Endothelial cell (in vitro differentiated cells): ENCODE results near the gene LSM14B. TPM values are rescaled to one million over a fixed set of nuclear protein-coding genes. Genes with fewer than 3 reads are reported as not detected.

Experiments used
- DNase-seq: peaks from one replicate; pipeline ENCODE4 v3.0.0; 2021; ENCODE audit warnings: low spot score
- H3K27ac Mint-ChIP-seq: one replicate; pipeline ENCODE4 v1.8.0; 2021; ENCODE audit warnings: mixed read lengths, inconsistent platforms; ENCODE audit not compliant: unreplicated experiment
- H3K27me3 Mint-ChIP-seq: one replicate; pipeline ENCODE4 v1.8.0; 2021; ENCODE audit warnings: mild to moderate bottlenecking, moderate library complexity, mixed read lengths, inconsistent platforms; ENCODE audit not compliant: unreplicated experiment
- H3K36me3 Mint-ChIP-seq: one replicate; pipeline ENCODE4 v1.8.0; 2021; ENCODE audit warnings: mild to moderate bottlenecking, low read depth, mixed read lengths, inconsistent platforms; ENCODE audit not compliant: unreplicated experiment
- H3K4me1 Mint-ChIP-seq: one replicate; pipeline ENCODE4 v1.8.0; 2021; ENCODE audit warnings: mild to moderate bottlenecking, mixed read lengths, inconsistent platforms; ENCODE audit not compliant: unreplicated experiment
- H3K4me3 Mint-ChIP-seq: one replicate; pipeline ENCODE4 v1.8.0; 2021; ENCODE audit warnings: mild to moderate bottlenecking, mixed read lengths, inconsistent platforms; ENCODE audit not compliant: unreplicated experiment
- H3K9me3 Mint-ChIP-seq: one replicate; pipeline ENCODE4 v1.8.0; 2021; ENCODE audit warnings: mixed read lengths, inconsistent platforms; ENCODE audit not compliant: unreplicated experiment
- CTCF ChIP-seq: fragments of 200-600 bp; sonication (generic); IDR thresholded peaks from one replicate; pipeline ENCODE4 v1.5.0; 2021; ENCODE audit warnings: antibody characterized with exemption; ENCODE audit not compliant: unreplicated experiment
- total RNA-seq: library from RNA; stranded (reverse); fragmentation: NEBNext Ultra II Directional; extraction: Animal tissue kit (Norgen Biotek cat#: 25700); gene quantifications from one replicate; pipeline ENCODE4 v1.2.1, GENCODE V29; 2021; ENCODE audit not compliant: unreplicated experiment

Gene LSM14B
- total RNA-seq, 1 donor from 2014 or later, result 35.3 TPM

DNA sequence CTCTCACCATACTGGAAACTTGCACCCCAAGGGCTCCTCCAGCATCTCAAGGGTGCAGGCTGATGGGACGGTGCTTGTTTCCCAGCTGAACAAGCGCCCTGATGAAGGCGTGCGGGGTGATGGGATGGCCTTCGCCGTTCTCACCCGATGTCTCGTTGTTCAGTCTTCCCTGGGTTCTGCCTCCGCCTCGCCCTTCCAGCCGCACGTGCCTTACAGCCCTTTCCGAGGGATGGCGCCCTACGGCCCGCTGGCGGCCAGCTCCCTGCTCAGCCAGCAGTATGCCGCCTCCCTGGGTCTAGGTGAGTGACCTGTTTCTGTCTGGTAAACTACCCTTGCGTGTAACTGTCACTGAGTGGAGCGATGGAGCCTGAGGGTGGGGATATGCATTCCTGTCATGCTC lies 3.9 kb downstream of the LSM14B start:
- Mint-ChIP-seq H3K27ac (no peak overlapping the region), H3K4me3 (no peak overlapping the region), H3K4me1 (peaks cover 2% of the 10 kb centered on the region), H3K27me3 (peaks cover 3% of the 10 kb centered on the region), H3K9me3 (no peaks in the 10 kb centered on the region), H3K36me3 (peaks cover 37% of the 10 kb centered on the region)
- TF ChIP-seq CTCF, result no peak
- no peak for DNase-seq

GRCh38 chr20:62127799-62128198 lies 5.5 kb downstream of the LSM14B start:
- Mint-ChIP-seq H3K4me3 (no peak overlapping the region), H3K9me3 (no peaks in the 10 kb centered on the region), H3K4me1 (no peaks in the 10 kb centered on the region), H3K27me3 (peaks cover 4% of the 10 kb centered on the region), H3K36me3 (peaks cover 46% of the 10 kb centered on the region), H3K27ac (no peak overlapping the region)
- TF ChIP-seq CTCF, result no peak
- DNase-seq, result no peak

- Mint-ChIP-seq H3K27ac (no peak overlapping the region), H3K36me3 (peaks cover 46% of the 10 kb centered on the region), H3K4me3 (no peak overlapping the region), H3K27me3 (peaks cover 4% of the 10 kb centered on the region), H3K4me1 (no peaks in the 10 kb centered on the region), H3K9me3 (no peaks in the 10 kb centered on the region)
- TF ChIP-seq CTCF, result no peak
- no peak for DNase-seq
Observed at GRCh38 chr20:62128502-62128901, 6.2 kb downstream of the LSM14B start.

- peak overlapping the region; percentile 56 for H3K4me3 Mint-ChIP-seq
- H3K4me1 Mint-ChIP-seq, result no peaks in the 10 kb centered on the region
- H3K27ac Mint-ChIP-seq, result no peak overlapping the region
- peaks cover 4% of the 10 kb centered on the region for H3K27me3 Mint-ChIP-seq
- TF ChIP-seq CTCF, result no peak
- no peaks in the 10 kb centered on the region for H3K9me3 Mint-ChIP-seq
- no peak for DNase-seq
- H3K36me3 Mint-ChIP-seq, result peaks cover 38% of the 10 kb centered on the region
Observed at GRCh38 chr20:62129731-62130531, 7.7 kb downstream of the LSM14B start.

GRCh38 chr20:62131560-62132320 lies 9.5 kb downstream of the LSM14B start:
- Mint-ChIP-seq H3K9me3 (no peaks in the 10 kb centered on the region), H3K27ac (no peak overlapping the region), H3K27me3 (peaks cover 3% of the 10 kb centered on the region), H3K4me1 (no peaks in the 10 kb centered on the region), H3K4me3 (peak overlapping the region; percentile 20), H3K36me3 (peaks cover 48% of the 10 kb centered on the region)
- no peak for TF ChIP-seq CTCF
- DNase-seq, result no peak
